Measurements from ENCODE around the gene NDEL1.

- TF ChIP-seq, protein P1, sequence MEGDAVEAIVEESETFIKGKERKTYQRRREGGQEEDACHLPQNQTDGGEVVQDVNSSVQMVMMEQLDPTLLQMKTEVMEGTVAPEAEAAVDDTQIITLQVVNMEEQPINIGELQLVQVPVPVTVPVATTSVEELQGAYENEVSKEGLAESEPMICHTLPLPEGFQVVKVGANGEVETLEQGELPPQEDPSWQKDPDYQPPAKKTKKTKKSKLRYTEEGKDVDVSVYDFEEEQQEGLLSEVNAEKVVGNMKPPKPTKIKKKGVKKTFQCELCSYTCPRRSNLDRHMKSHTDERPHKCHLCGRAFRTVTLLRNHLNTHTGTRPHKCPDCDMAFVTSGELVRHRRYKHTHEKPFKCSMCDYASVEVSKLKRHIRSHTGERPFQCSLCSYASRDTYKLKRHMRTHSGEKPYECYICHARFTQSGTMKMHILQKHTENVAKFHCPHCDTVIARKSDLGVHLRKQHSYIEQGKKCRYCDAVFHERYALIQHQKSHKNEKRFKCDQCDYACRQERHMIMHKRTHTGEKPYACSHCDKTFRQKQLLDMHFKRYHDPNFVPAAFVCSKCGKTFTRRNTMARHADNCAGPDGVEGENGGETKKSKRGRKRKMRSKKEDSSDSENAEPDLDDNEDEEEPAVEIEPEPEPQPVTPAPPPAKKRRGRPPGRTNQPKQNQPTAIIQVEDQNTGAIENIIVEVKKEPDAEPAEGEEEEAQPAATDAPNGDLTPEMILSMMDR (conservative IDR thresholded peaks at IDR 0.05; ENCODE audit: low read depth, low read length): no peak
- TF ChIP-seq EZH2 (IDR thresholded peaks at IDR 0.05; ENCODE audit: borderline replicate concordance, low read depth, low read length, poor library complexity, severe bottlenecking): no peak
Measured at GRCh38 chr17:8441690-8442089, 6.0 kb downstream of the NDEL1 start.

Measured in A673 (cell line).